GM21528 (cell line): ENCODE data around the gene CALML4.
"Not testable (repeated sequence)": the region's sequence is repeated elsewhere in the genome, so short reads cannot be mapped to it uniquely, and the experiment has no call there.

ENCODE experiments used
- ATAC-seq: cut with Tn5 transposase; IDR thresholded peaks from one replicate; pipeline ENCODE4 v1.9.1; 2021; ENCODE audit warnings: mild to moderate bottlenecking, moderate library complexity; ENCODE audit not compliant: unreplicated experiment, low FRiP score

The CALML4 gene

GRCh38 chr15:68209272-68209671 is 4.1 kb upstream of the CALML4 start:
- ATAC-seq: no peak

- ATAC-seq: no peak
These were observed 3.6 kb upstream of the CALML4 start for GRCh38 chr15:68208636-68209240.

DNA sequence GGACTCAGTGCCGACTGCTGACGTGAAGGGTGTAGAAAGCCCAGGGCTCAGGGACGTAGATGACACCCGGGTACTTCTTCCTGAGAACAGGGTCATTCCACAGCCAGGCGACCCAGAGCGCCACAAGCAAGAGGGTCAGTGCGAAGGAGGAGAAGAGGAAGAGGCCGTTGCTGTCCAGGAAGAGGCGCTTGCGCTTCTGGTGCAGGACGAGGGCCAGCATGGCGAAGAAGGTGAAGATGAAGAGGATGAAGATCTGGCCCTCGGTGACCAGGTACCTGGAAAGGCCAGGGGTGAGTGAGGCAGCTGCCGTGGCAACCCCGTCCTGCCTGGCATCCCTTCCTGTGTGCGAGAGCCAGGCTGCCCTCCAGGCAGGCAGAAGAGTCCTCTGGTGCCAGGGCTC is 3.0 kb upstream of the CALML4 start:
- no peak for ATAC-seq

DNA sequence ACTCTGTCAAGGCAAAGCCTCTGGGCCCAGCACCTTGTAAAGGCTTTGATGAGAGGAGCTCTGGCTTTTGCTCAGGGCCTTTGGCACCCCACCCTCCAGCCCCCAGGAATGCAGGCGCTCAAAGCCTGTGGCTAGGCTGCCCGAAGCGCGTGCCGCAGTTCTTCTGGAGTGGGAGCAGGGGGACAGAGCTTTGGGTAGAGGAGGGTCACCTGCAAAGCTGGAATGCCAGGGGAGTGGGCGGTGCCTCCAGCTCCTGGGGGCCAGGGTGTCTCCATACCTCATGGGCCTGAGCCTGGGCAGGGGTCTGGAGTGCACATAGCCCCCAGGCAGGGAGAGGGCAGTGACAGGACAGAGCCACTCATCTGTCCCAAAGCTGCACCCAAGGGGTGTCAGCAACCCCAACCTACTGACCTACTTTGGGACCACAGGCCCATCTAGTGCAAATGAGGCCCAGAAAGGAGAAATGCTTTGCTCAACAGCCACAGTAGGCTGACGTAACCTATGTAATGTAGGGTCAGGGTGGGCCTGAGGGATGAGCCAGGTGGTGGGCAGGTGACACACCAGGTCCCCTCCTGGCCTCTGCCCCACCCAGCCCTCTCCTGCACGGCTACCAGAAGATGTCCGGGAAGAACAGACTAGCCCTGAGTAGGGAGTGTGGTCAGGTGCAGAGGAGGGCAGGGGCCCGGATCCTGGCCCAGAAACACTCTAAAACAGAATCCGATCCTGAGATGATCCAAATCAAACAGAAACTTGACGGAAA is 2.2 kb upstream of the CALML4 start:
- no peak for ATAC-seq

DNA sequence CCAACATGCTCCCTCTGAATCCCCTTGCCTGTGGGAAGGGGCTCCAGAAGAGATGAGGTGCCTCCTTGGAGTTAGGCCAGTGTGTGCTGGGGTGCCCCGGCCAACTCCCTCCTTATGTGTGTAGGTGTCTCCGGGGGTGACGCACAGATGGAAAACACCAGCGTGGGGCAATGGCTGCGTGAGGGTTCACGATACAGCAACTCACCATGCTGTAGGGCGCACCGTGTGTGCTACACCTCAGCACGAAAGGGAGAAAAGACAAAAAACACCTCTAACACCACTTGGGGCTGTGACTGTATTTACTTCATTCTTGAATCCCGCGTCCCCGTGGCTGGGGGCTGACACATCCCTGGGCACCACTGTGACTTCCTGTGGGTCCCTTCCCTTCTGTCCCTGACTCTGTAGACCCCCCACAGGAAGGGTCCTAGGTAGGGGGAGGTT is 1.6 kb upstream of the CALML4 start:
- no peak for ATAC-seq

DNA sequence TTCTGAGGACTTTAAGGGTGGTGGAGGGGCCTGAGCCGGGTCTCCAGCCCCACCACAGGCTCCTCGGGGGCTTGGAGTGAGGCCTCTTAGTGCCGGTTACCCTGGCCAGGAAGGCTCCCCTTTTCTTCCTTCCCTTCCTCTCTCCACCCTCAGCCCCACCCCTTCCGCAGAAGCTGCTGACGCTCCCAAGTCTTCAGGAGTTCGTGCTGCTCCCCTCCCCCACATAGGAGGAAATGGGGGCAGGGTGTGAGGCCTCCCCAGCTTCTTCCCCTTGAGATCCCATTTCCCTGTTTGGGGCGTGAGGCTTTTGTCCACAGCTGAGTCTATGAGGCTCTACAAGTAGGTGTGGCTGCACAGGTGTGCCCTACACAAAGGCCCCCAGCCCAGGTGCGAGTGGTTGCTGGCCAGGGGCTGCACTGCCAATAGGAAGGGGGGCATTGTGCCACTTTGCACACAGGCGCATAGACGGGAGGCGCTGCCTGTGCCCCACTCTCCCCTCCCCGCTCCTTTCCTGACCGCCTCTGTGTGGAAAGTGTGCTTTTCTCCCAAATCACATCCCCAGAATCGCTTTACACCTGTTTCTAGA is 915 bp upstream of the CALML4 start:
- ATAC-seq: no peak

DNA sequence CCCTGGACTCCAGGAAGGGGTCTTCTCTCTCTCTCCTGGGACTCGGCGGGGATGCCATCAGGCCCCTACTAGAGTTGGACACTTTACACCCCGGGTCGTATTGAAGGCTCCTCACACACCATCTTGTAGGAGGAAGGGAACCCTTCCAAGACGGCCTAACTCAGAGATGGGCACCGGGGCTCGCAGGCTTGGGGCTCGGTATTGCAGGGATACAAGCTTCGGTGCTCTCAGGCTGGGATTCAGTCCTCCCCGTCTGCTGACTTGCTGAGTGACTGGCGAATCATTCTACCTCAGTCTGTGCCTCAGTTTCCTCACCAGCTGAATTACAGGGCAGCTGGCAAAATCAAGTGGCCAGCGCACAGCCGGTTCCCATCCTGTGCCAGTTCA is 419 bp upstream of the CALML4 start:
- no peak for ATAC-seq

GRCh38 chr15:68204361-68204760 is 771 bp downstream of the CALML4 start:
- ATAC-seq: no peak

GRCh38 chr15:68203956-68204355 is 1.2 kb downstream of the CALML4 start:
- ATAC-seq: no peak

DNA sequence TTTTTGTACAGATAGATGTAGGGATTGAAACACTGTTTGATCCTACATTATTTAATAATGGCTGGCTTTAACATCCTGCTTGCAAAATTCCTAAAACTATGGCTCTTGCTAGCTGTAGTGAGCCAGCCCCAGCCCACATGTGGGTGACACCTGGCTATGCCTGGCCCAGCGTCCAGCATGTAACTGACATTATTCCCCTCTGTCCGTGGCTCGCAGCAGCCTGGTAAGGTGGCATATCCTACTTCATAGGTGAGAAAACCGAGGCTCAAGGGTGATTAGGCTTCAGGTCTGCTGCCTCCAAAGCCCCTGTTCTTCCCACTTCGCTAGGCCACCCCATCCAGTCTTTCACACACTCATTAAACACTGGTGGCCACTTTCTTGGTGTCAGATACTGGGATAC is 1.6 kb downstream of the CALML4 start:
- no peak for ATAC-seq

DNA sequence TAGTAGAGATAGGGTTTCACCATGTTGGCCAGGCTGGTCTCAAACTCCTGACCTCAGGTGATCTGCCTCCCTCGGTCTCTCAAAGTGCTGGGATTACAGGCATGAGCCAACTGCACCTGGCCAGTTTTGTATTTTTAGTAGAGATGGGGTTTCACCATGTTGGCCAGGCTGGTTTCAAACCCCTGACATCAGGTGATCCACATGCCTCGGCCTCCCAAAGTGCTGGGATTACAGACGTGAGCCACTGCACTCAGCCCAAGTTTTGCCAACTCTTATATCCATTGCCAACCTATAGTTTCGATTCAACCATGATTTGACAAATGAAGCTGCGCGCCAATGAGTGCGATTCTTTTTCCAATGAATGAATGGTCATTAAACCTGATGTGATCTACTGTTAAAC is 2.1 kb downstream of the CALML4 start:
- ATAC-seq: not testable (repeated sequence)

DNA sequence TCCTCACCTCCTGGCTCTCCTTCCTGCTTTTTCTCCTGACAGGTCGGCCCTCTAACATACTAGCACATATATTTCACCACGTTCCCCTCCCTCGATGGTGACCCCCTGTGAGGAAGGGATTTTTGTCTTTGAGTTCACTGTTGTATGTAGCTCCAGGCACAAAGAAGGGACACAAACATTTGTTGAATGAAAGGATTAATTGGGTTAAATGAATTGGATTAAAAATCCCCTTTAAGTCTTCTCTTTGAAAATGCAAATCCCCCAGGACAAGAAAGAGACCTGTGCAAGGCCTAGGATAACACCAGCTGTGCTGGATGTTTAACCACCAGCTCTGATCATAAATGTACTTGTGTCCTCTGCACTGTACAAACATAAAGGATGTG is 3.3 kb downstream of the CALML4 start:
- no peak for ATAC-seq

GRCh38 chr15:68201153-68201878 is 3.8 kb downstream of the CALML4 start:
- no peak for ATAC-seq

- ATAC-seq: no peak
These were observed 4.9 kb downstream of the CALML4 start for GRCh38 chr15:68200016-68200861.

DNA sequence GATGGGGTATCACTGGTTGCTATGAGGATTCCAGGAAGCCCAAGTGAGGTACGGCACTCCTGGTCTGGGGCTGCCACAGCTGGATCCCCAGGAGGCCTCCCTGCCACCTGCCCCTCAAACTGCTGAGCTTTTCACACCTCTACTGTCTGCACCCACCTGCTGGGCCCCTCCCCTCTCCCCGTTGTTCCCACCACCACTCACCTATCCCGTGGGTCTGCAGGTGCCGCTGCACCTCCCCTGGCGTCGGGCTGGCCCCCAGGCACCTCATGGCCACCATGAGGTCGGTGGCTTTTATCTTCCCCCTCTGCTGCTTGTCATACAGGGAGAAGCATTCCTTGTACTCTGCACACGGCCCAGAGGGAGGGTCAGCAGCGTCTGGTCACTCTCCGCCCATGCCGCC is 5.8 kb downstream of the CALML4 start:
- ATAC-seq: no peak

DNA sequence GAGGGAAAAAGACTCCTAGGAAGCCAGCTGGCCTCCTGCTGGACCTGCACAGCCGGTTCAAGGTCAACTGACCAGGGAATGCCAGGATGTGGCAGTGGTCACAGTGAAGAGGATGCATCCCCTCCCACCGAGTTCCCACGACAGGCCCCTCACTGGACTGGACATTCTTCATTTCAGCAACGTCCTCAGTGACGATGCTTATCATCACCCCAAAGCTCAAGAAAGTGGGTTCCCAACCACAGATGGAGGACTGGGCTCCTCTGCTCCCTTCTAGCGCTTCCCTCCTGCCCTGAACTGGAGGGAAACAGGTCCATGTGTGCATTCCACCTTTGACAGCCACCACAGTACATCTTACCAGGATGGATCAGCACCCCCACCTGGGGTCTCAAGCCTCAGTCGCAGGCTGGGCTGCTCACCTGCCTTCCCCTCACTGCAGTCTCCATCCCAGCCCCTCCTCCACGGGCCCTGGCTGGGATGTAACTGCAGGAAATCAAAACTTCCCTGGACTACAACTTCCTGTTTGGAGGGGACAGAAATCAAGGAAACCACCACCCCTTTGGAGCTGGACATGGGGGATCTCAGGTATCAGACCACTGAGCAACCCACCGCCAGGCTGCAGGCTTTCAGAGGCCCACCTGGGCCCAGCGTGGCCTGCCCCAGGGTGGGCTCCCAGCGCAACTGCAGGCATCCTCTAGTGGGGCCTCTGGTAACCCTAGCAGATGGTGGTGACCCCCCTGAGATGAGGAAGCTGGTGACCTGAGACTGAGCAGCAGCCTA is 7.3 kb downstream of the CALML4 start:
- no peak for ATAC-seq

DNA sequence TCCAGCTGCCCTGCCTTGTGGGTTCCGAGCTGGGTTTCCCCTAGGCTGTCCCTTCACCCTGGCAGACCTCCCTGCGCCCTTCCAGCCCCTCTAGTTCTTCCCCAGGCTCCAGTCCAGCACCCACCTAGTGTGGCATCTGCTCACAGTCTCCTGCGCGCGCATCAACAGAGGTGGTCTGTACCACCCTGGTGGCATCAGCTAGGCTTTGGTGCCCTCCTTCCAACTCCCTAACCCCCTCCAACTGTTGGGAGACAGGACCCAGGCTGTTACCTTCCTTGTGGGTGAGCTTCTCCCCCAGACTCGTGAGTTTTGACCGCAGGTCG is 8.0 kb downstream of the CALML4 start:
- ATAC-seq: no peak

DNA sequence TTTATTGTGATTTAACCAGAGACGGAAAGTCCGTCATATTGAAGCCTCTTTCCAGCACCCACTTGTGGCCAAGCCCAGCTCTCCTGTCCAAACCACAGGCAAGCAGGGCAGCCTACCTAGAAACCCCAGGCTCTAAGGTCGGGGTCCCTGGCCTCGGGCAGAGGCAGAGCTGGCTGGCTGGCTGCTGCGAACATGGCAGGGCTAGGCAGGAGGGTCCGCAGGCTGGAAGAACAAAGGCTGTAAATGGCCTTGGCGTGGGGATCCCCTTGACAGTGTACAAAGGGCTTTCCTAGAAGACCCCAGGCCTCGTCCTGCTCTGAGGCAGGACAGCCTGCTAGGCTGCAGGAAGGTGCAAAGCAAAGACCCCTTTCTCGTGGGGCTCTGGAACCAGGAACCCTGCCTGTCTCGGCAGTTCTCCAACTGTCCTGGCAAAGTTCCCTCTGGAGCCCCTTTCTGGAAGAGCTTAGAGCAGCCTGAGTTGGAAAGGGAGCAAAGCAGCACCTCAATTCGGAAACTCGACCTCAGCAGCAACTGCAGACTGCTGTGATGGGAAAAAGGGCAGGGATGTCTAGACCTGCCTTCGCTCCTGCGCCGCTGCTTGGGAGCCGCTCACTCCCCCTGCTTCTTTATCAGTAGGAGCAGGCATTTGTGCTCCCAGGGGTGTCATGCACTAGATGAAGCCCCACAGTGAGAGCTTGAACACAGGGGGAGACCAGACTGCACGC is 8.5 kb downstream of the CALML4 start:
- no peak for ATAC-seq
